Stomach (tissue), 4 donors: ENCODE results near the gene PRKCQ.

Experiments
- CTCF ChIP-seq, 7 experiments: fragments of 450-650 bp in 4 of 7; fragments of 200-600 bp in 3 of 7; sonication (generic) in 3 of 7; IDR thresholded peaks; one replicate each; pipeline ENCODE4 v1.5.1; 2016 to 2019; ENCODE audit warnings: antibody characterized with exemption in 7 of 7, control low read depth in 2 of 7, mild to moderate bottlenecking in 1 of 7
- POLR2AphosphoS5 ChIP-seq, 3 donors: sonication (generic); formaldehyde crosslinking; IDR thresholded peaks; one replicate each; pipeline ENCODE4 v1.6.1; 2016; ENCODE audit warnings: antibody characterized with exemption in 3 of 3

GRCh38 chr10:6592080-6592479 is 12.0 kb upstream of the PRKCQ start:
- TF ChIP-seq POLR2AphosphoS5 (IDR thresholded peaks at IDR 0.05) (no peak), CTCF (IDR thresholded peaks at IDR 0.05) (no peak)
